Kidney epithelial cell (primary cell): Measurements from ENCODE around the gene EIF3B. TPM values are rescaled to one million over a fixed set of nuclear protein-coding genes. Genes with fewer than 3 reads are reported as not detected.
"Not testable (repeated sequence)": the region's sequence is repeated elsewhere in the genome, so short reads cannot be mapped to it uniquely, and the experiment has no call there.

Experiments
- DNase-seq: peaks from one replicate; pipeline ENCODE4 v3.0.0-alpha.2; 2010; ENCODE audit warnings: low read depth
- H3K27me3 ChIP-seq: 2 replicates; pipeline ENCODE4 v1.6.0; 2011; ENCODE audit warnings: low read length; ENCODE audit not compliant: control insufficient read depth, insufficient read depth
- H3K36me3 ChIP-seq: 2 replicates; pipeline ENCODE4 v1.5.1; 2011; ENCODE audit warnings: low read length; ENCODE audit not compliant: control insufficient read depth, insufficient read depth
- H3K4me3 ChIP-seq: 2 replicates; pipeline ENCODE4 v1.5.1; 2011; ENCODE audit warnings: low read depth, mild to moderate bottlenecking, control low read depth, low read length
- total RNA-seq: library from RNA; depleted of rRNA; stranded (reverse); fragments of >200 nt; gene quantifications from 2 replicates; pipeline ENCODE4 v1.2.3, GENCODE V29; 2015
- TF ChIP-seq, protein P1 (sequence below): IDR thresholded peaks from 2 replicates; pipeline ENCODE4 v1.5.1; 2011; ENCODE audit warnings: mild to moderate bottlenecking, moderate library complexity, low read length, control low read depth, inconsistent platforms; ENCODE audit not compliant: insufficient read depth, poor library complexity, severe bottlenecking

The EIF3B gene
- total RNA-seq, 1 donor from 2014 or later, result 153 TPM

DNA sequence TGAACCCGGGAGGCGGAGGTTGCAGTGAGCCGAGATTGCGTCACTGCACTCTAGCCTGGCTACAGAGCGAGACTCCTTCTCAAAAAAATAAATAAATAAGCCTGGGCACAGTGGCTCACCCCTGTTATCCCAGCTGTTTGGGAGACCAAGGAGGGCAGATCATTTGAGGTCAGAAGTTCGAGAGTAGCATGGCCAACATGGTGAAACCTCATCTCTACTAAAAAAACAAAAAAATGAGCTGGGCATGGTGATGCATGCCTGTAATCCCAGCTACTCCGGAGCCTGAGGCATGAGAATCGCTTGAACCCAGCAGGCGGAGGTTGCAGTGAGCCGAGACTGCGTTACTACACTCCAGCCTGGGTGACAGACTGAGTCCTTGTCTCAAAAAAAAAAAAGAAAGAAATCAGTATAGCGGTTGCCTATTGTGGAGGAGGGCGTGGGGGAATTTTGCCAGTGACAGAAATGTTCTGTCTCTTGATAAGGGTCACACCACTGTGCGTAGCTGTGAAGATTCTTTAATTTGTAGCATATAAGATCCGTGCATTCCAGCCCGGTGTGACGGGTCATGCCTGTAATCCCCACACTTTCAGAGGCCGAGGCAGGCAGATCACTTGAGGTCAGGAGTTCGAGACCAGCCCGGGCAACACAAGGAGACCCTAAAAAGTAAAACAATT lies 17.9 kb upstream of the EIF3B start:
- Histone ChIP-seq H3K36me3 (no peaks in the 10 kb centered on the region), H3K4me3 (no peak overlapping the region), H3K27me3 (no peaks in the 10 kb centered on the region)
- no peak for DNase-seq
- TF ChIP-seq, protein P1, sequence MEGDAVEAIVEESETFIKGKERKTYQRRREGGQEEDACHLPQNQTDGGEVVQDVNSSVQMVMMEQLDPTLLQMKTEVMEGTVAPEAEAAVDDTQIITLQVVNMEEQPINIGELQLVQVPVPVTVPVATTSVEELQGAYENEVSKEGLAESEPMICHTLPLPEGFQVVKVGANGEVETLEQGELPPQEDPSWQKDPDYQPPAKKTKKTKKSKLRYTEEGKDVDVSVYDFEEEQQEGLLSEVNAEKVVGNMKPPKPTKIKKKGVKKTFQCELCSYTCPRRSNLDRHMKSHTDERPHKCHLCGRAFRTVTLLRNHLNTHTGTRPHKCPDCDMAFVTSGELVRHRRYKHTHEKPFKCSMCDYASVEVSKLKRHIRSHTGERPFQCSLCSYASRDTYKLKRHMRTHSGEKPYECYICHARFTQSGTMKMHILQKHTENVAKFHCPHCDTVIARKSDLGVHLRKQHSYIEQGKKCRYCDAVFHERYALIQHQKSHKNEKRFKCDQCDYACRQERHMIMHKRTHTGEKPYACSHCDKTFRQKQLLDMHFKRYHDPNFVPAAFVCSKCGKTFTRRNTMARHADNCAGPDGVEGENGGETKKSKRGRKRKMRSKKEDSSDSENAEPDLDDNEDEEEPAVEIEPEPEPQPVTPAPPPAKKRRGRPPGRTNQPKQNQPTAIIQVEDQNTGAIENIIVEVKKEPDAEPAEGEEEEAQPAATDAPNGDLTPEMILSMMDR, result no peak

DNA sequence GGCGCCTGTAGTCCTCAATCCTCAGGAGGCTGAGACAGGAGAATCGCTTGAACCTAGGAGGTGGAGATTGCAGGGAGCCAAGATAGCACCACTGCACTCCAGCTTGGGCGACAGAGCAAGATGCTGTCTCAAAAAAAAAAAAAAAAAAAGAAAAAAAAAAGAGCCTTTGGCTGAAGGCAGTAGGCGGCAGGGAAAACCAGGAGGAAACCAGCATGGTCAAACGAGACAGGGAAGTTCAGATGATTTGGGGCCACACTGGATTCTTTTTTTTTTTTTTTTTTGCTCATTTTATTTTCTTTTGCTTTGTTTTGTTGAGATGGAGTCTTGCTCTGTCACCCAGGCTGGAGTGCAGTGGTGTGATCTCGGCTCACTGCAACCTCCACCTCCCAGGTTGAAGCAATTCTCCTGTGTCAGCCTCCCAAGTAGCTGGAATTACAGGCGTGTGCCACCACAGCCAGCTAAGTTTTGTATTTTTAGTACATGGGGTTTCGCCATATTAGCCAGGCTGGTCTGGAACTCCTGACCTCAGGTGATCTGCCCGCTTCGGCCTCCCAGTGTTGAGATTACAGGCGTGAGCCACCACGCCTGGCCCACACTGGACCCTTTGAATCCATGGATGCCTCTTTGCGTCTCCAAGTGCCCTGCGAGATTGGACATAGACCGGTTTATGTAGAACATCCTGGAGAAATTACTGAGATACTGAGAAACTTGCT lies 7.1 kb upstream of the EIF3B start:
- H3K27me3 ChIP-seq, DNase-seq, H3K36me3 ChIP-seq, H3K4me3 ChIP-seq: not testable (repeated sequence)

DNA sequence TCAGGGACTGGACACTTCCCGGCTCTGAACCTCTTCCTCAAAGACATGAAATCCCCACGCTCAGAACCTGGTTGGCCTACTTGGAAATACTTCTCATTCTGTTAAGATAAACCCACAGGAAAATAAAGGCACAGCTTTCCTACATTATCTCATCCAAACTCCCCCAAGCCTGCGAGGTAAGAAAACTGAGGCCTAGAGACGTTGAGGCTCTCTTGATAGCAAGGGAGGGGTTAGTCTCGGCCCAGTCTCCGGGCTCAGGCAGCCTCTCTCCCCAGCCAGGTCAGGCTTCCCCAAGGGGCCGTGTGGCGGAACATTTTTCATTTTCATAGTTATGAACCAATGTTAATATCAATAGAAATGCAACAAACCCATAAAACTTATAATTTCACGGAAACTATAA lies 4.6 kb upstream of the EIF3B start:
- Histone ChIP-seq H3K36me3 (no peaks in the 10 kb centered on the region), H3K27me3 (no peaks in the 10 kb centered on the region), H3K4me3 (no peak overlapping the region)
- TF ChIP-seq, protein P1, result no peak
- DNase-seq, result no peak

DNA sequence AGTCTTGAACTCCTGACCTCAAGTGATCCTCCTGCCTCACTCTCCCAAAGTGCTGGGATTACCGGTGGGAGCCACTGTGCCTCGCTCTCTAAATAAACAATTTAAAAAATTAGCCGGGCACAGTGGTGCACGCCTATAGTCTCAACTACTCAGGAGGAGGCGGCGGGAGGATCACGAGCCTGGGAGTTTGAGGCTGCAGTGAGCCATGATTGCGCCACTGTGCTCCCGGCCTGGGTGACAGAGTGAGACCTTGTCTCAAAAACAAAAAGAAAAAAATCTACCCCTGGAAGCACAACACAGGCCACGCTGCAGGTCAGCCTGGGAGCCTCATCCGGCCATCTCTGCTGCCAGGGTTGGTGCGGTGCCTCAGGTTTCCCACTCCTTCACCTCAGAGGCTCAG lies 3.8 kb upstream of the EIF3B start:
- no peak overlapping the region for H3K4me3 ChIP-seq
- H3K27me3 ChIP-seq, result no peaks in the 10 kb centered on the region
- TF ChIP-seq, protein P1, result no peak
- H3K36me3 ChIP-seq, result no peaks in the 10 kb centered on the region
- DNase-seq, result no peak

DNA sequence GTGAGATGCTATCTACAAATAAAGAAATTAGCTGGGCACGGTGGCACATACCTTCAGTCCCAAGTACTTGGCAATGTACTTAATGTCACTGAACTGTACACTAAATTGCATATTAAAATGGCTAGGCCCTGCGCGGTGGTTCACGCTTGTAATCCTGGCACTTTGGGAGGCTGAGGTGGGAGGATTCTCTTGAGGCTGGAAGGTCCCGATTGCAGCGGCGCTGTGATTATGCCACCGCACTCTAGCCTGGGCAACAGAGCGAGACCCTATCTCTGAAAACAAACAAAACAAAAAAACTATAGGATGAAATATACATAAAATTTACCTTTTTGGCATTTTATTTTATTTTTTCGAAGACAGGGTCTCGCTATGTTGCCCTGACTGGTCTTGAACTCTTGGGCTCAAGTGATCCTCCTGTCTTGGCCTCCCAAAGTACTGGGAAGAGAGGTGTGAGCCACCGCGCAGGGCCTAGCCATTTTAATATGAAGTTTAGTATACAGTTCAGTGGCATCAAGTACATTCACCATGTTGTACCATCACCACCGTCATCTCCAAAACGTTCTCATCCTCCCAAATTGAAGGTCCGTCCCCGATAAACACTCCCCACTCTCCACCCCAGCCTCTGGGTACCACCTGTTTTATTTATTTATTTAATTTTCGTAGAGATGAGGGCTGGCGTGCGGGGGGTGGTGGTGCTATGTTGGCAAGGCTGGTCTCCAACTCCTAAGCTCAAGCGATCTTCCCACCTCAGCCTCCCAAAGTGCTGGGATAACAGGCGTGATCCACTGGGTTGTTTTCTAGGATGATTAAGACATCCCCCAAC lies 1.3 kb upstream of the EIF3B start:
- DNase-seq, result no peak
- H3K4me3 ChIP-seq, result peak overlapping the region; percentile 96

GRCh38 chr7:2353936-2354185 lies 766 bp upstream of the EIF3B start:
- DNase-seq, result peak; percentile 35
- TF ChIP-seq, protein P1, result no peak

More for the DNA sequence above, 1.3 kb upstream of the EIF3B start:
- no peaks in the 10 kb centered on the region for H3K27me3 ChIP-seq
- TF ChIP-seq, protein P1, result no peak
- peaks cover 2% of the 10 kb centered on the region for H3K36me3 ChIP-seq

More at GRCh38 chr7:2353936-2354185, 766 bp upstream of the EIF3B start:
- H3K4me3 ChIP-seq, result peak overlapping the region; percentile 96
- H3K27me3 ChIP-seq, result no peaks in the 10 kb centered on the region
- peaks cover 2% of the 10 kb centered on the region for H3K36me3 ChIP-seq
